Spinal cord (tissue), 10 donors: ENCODE measurements around the gene UPK3A. TPM values are rescaled to one million over a fixed set of nuclear protein-coding genes. Genes with fewer than 3 reads are reported as not detected.

Source experiments
- DNase-seq, 6 donors: peaks; one replicate each; pipeline versions ENCODE4 v3.0.0 to v3.0.0-alpha.2; 2013 to 2015; ENCODE audit warnings: low spot score in 6 of 6, low read depth in 4 of 6
- H3K27ac ChIP-seq: one replicate; pipeline ENCODE4 v1.5.1; 2013; ENCODE audit warnings: low read depth, low read length, control low read depth
- H3K27me3 ChIP-seq: one replicate; pipeline ENCODE4 v1.6.1; 2013; ENCODE audit warnings: low read length; ENCODE audit not compliant: control insufficient read depth, insufficient read depth
- H3K36me3 ChIP-seq: one replicate; pipeline ENCODE4 v1.6.1; 2013; ENCODE audit warnings: low read length; ENCODE audit not compliant: control insufficient read depth, insufficient read depth
- H3K4me1 ChIP-seq: one replicate; pipeline ENCODE4 v1.6.1; 2013; ENCODE audit warnings: low read length; ENCODE audit not compliant: control insufficient read depth, insufficient read depth
- H3K4me3 ChIP-seq: one replicate; pipeline ENCODE4 v1.5.1; 2013; ENCODE audit warnings: low read depth, low read length, control low read depth
- H3K9me3 ChIP-seq: one replicate; pipeline ENCODE4 v1.6.1; 2013; ENCODE audit warnings: low read length; ENCODE audit not compliant: control insufficient read depth, insufficient read depth
- WGBS: methylation state at CpG from one replicate; pipeline ENCODE4 v1.1.5; 2013; ENCODE audit warnings: missing lambda C conversion rate; ENCODE audit not compliant: insufficient coverage; 5-methylcytosine and 5-hydroxymethylcytosine counted together
- polyA plus RNA-seq, 2 donors: library from polyadenylated mRNA; unstranded; fragments of 120-200 nt; gene quantifications; one replicate each; pipeline ENCODE4 v1.2.1, GENCODE V29; 2013; ENCODE audit not compliant: insufficient read length in 2 of 2
- total RNA-seq, 2 donors: library from RNA; depleted of rRNA in 1 of 2; stranded (reverse); fragments of 120-200 nt in 1 of 2; fragments of >200 nt in 1 of 2; gene quantifications; one replicate each; pipeline versions ENCODE4 v1.2.3 to v1.2.4, GENCODE V29; 2013 to 2014
- donor health status: healthy.

The UPK3A gene
- total and polyA plus RNA-seq, 4 donors = 0.28 to 0.42 TPM; not detected in 2

DNA sequence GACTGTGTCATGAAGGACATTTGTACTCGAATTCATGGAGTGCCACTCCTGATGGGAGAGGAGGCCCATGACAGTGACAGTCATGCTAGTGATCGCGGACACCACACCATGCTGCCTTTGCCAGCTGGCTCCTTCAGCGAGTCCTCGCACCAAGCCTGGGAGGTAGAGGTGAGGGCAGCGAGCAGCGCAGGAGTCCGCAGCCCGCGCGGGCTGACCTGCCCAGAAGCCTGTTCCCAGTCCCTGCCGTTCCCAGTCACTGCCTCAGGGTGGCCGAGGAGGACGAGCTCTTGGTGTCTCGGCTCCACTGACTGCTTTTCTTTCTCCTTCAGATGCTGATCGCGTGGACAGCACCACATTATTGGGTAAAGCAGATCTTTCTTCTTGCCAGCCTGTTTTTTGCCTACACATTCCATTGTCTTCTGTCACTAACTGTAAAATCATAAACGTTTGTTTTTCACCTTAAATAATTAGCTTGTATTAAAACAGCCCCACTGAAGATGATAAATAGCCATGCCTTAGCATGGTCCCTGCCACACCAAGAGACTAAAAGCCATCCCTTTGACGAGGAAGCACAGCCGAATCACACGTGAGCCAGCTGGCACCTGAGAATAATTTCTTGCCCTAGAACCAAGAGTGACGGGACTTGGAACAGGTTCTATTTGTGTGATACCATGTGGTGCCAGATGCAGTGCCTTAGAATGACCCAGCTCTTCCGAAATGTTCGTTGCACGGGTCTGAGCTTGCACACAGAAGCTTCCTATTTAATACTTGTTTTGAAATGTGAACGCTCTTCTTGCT lies 50.5 kb downstream of the UPK3A start:
- peak in 2 of 6 donors; percentile 61 to 74 for DNase-seq
- H3K4me1 ChIP-seq = peaks cover 30% of the 10 kb centered on the region
- H3K4me3 ChIP-seq = no peak overlapping the region
- no peaks in the 10 kb centered on the region for H3K27me3 ChIP-seq
- H3K36me3 ChIP-seq = peaks cover 49% of the 10 kb centered on the region
- 49% methylated on average over 26 of the region's 26 CpGs for WGBS
- no peaks in the 10 kb centered on the region for H3K9me3 ChIP-seq
- H3K27ac ChIP-seq = no peak overlapping the region

DNA sequence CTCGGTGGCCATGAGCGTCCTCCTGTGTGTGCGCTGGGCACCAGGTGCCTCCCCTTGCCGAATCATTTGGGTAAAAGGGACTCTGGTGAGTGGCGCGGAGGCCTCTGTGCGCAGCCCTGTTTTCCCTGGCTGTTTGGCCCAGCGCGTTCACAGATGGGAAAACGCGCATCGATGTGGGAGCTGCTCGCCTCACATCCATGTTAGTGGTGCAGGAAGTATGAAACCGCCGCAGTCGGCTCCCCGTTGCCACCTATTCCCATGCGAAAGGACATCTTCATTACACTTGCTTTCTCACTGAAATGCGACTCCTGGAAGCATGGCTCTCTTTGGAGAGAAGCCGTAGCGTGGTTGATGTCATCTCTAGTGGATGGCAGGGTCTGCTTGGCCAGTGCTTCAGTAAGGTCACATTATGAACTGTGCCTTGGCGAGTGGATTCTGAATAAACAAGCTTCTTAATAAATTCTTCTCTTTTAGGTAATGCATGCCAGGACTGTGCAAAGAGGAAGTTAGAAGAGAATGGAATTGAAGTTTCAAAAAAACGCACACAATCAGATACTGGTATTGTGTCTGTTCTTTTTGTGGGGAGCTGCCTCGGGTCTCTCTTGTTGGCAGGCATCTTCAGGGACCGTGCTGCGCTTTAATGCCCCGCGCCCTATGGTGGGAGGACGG lies 51.2 kb downstream of the UPK3A start:
- H3K27me3 ChIP-seq = no peaks in the 10 kb centered on the region
- no peaks in the 10 kb centered on the region for H3K9me3 ChIP-seq
- H3K27ac ChIP-seq = no peak overlapping the region
- WGBS = 88% methylated on average over 25 of the region's 29 CpGs
- peaks cover 50% of the 10 kb centered on the region for H3K36me3 ChIP-seq
- no peak for DNase-seq
- H3K4me1 ChIP-seq = peaks cover 30% of the 10 kb centered on the region
- no peak overlapping the region for H3K4me3 ChIP-seq

- H3K36me3 ChIP-seq = peaks cover 46% of the 10 kb centered on the region
- H3K4me1 ChIP-seq = peaks cover 30% of the 10 kb centered on the region
- 11% methylated on average over 6 of the region's 18 CpGs for WGBS
- H3K27ac ChIP-seq = no peak overlapping the region
- DNase-seq = peak in 3 of 6 donors; percentile 36 to 88 (median 79)
- H3K9me3 ChIP-seq = no peaks in the 10 kb centered on the region
- no peak overlapping the region for H3K4me3 ChIP-seq
- H3K27me3 ChIP-seq = no peaks in the 10 kb centered on the region
These were observed 52.3 kb downstream of the UPK3A start for GRCh38 chr22:45336971-45337431.

DNA sequence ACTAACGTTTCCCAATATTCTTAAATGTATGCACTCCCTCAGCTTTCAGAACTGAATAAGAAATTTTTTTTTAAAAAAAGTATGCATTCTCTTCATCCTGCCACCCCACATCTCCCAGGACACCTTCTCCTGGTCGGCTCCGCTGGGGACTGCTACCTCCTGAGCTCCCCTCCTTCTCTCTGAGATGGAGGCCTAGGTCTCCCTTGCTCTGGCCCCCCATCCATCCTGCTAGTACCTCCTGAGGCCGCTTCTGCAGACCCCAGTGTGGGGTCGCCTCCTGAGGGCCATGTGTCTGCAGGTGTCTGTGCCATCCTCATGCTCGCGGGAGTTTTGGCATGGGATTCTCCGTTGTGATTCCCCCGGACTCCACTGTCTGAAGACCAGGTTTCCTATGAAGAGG lies 52.8 kb downstream of the UPK3A start:
- Histone ChIP-seq H3K4me3 (no peak overlapping the region), H3K4me1 (peaks cover 30% of the 10 kb centered on the region), H3K27me3 (no peaks in the 10 kb centered on the region), H3K27ac (no peak overlapping the region), H3K36me3 (peaks cover 43% of the 10 kb centered on the region), H3K9me3 (no peaks in the 10 kb centered on the region)
- WGBS = 94% methylated on average over 8 of the region's 9 CpGs
- no peak for DNase-seq

DNA sequence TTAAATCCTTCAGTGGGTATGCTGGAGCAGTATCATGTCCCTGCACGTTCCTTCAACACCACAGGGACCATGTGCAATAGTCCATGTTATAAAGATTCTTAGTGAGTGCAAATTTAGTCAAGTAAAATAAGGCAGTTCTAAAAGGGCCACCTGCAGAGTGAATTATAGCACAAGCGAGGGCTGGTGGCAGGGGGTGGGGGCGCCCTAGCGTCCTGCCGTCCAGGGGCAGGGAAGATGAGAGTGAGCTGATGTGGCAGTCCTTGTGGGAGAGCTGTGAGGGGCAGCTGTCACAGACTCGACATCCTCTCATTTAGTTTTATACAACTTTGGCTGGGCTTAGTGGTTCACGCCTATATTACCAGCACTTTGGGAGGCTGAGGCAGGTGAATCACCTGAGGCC lies 54.0 kb downstream of the UPK3A start:
- peaks cover 46% of the 10 kb centered on the region for H3K36me3 ChIP-seq
- WGBS = 62% methylated on average over 5 of the region's 7 CpGs

GRCh38 chr22:45340323-45340722 lies 55.6 kb downstream of the UPK3A start:
- Histone ChIP-seq H3K4me1 (peaks cover 21% of the 10 kb centered on the region), H3K4me3 (no peak overlapping the region), H3K36me3 (peaks cover 38% of the 10 kb centered on the region), H3K9me3 (no peaks in the 10 kb centered on the region), H3K27ac (no peak overlapping the region), H3K27me3 (no peaks in the 10 kb centered on the region)
- DNase-seq = no peak
- 86% methylated on average over 8 of the region's 8 CpGs for WGBS

More for the DNA sequence above, 54.0 kb downstream of the UPK3A start:
- Histone ChIP-seq H3K27me3 (no peaks in the 10 kb centered on the region), H3K9me3 (no peaks in the 10 kb centered on the region), H3K4me1 (peaks cover 30% of the 10 kb centered on the region), H3K4me3 (no peak overlapping the region), H3K27ac (no peak overlapping the region)
- peak in 1 of 6 donors; percentile 41 for DNase-seq

- H3K4me3 ChIP-seq = no peak overlapping the region
- H3K27me3 ChIP-seq = no peaks in the 10 kb centered on the region
- peaks cover 12% of the 10 kb centered on the region for H3K4me1 ChIP-seq
- DNase-seq = no peak
- no peak overlapping the region for H3K27ac ChIP-seq
- no peaks in the 10 kb centered on the region for H3K9me3 ChIP-seq
- 66% methylated on average over 6 of the region's 6 CpGs for WGBS
- peaks cover 38% of the 10 kb centered on the region for H3K36me3 ChIP-seq
These were observed 56.7 kb downstream of the UPK3A start for GRCh38 chr22:45341498-45341897.

DNA sequence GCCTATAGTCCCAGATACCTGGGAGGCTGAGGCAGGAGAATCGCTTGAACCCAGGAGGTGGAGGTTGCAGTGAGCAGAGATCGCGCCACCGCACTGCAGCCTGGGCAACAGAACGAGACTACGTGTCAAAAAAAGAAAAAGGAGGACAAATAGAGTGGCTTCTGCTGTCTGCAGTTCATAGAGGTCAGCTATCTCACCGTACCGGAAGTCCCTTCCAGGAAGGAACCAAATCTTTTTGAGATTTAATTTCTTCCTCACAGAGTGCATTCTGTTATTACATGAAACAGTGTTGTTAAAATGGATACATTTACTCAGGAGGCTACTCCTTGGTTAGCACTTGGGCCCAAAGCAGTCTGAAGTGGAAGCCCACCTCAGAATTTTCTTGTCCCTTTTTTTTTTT lies 58.4 kb downstream of the UPK3A start:
- no peaks in the 10 kb centered on the region for H3K9me3 ChIP-seq
- no peak overlapping the region for H3K27ac ChIP-seq
- peaks cover 30% of the 10 kb centered on the region for H3K36me3 ChIP-seq
- no peak for DNase-seq
- H3K4me3 ChIP-seq = no peak overlapping the region
- no peaks in the 10 kb centered on the region for H3K4me1 ChIP-seq
- H3K27me3 ChIP-seq = no peaks in the 10 kb centered on the region
- WGBS = 100% methylated on average over 1 of the region's 8 CpGs

DNA sequence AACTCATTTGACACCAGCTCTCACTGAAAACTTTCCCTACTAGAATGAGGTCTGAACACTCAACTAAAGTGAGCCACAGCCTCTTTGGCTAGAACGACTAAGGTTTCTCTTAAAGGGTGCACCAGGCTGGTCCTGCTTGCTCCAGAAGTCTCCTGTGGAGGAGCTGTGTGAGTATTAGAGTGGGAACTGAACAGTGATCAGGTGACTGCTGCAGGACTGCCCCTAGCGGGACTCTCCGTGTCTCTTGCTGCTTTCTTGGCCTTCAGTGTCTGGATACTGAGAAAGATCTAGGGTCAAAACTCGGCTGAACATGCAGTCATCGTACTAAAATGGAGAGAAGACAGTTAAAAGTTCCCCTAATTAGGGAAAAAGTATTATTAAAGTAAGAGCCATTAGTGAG lies 59.6 kb downstream of the UPK3A start:
- H3K9me3 ChIP-seq = no peaks in the 10 kb centered on the region
- no peak overlapping the region for H3K27ac ChIP-seq
- no peak overlapping the region for H3K4me3 ChIP-seq
- no peak for DNase-seq
- H3K4me1 ChIP-seq = no peaks in the 10 kb centered on the region
- H3K36me3 ChIP-seq = peaks cover 25% of the 10 kb centered on the region
- no peaks in the 10 kb centered on the region for H3K27me3 ChIP-seq
- WGBS = 45% methylated on average over 2 of the region's 5 CpGs
